Skeletal muscle tissue (tissue), 4 donors: Measurements from ENCODE around the gene CXorf65. TPM values are rescaled to one million over a fixed set of nuclear protein-coding genes. Genes with fewer than 3 reads are reported as not detected.

Experiments used
- H3K27ac ChIP-seq: one replicate; pipeline ENCODE4 v1.7.0; 2013; ENCODE audit warnings: mild to moderate bottlenecking, low read depth, low read length, inconsistent platforms
- H3K27me3 ChIP-seq, 3 donors: one replicate each; pipeline ENCODE4 v1.7.0; 2013; ENCODE audit warnings: low read length in 3 of 3; ENCODE audit not compliant: control insufficient read depth in 3 of 3, insufficient read depth in 3 of 3
- H3K36me3 ChIP-seq, 3 donors: one replicate each; pipeline ENCODE4 v1.7.0; 2013; ENCODE audit warnings: low read length in 3 of 3; ENCODE audit not compliant: control insufficient read depth in 3 of 3, insufficient read depth in 3 of 3
- H3K4me1 ChIP-seq, 3 donors: one replicate each; pipeline ENCODE4 v1.7.0; 2013; ENCODE audit warnings: low read length in 3 of 3, mild to moderate bottlenecking in 3 of 3; ENCODE audit not compliant: control insufficient read depth in 3 of 3, insufficient read depth in 3 of 3
- H3K4me3 ChIP-seq, 3 donors: one replicate each; pipeline ENCODE4 v1.7.0; 2013; ENCODE audit warnings: low read length in 3 of 3
- H3K9ac ChIP-seq, 3 donors: one replicate each; pipeline ENCODE4 v1.7.0; 2013; ENCODE audit warnings: low read length in 3 of 3, mild to moderate bottlenecking in 3 of 3, moderate library complexity in 2 of 3, low read depth in 1 of 3
- H3K9me3 ChIP-seq, 3 donors: one replicate each; pipeline ENCODE4 v1.7.0; 2013; ENCODE audit warnings: low read length in 3 of 3; ENCODE audit not compliant: control insufficient read depth in 3 of 3
- total RNA-seq: library from RNA; depleted of rRNA; stranded (reverse); fragments of >200 nt; gene quantifications from one replicate; pipeline ENCODE4 v1.2.3, GENCODE V29; 2014
- donor health status: Osteomylitis.

The CXorf65 gene
- total RNA-seq, 1 donor from 2014 or later: not detected

DNA sequence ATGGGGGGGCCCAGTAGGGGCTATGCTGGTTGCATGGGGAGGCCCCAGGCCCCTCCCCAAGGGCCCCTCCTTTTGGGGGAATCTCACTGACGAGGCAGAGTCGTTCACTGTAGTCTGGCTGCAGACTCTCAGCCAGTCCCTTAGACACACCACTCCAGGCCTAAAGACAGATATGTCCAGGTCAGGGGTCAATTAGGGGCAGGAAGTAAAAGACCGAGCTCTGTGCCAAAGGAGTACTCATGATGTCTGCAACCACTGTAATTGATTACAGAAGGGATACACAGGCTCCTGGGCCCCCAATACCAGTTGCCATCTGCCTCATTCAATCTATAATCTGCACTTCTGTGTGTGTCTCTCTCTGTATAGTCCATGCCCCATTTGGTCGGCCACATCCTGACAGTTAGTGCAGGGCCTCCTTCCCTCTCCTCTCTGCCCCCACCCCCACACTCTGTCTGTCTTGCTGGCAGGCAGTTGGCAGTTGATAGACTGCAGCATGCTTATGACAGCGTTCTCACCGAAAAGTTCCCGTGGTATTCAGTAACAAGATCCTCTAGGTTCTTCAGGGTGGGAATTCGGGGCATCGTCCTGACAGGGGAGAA, 1.3 kb upstream of the CXorf65 start:
- H3K36me3 ChIP-seq: no peaks in the 10 kb centered on the region
- peaks cover 0 to 5% (median 0%) of the 10 kb centered on the region in 3 donors for H3K27me3 ChIP-seq
- no peak overlapping the region for H3K27ac ChIP-seq
- no peak overlapping the region for H3K4me3 ChIP-seq
- H3K4me1 ChIP-seq: no peaks in the 10 kb centered on the region
- no peak overlapping the region for H3K9ac ChIP-seq
- no peaks in the 10 kb centered on the region for H3K9me3 ChIP-seq

DNA sequence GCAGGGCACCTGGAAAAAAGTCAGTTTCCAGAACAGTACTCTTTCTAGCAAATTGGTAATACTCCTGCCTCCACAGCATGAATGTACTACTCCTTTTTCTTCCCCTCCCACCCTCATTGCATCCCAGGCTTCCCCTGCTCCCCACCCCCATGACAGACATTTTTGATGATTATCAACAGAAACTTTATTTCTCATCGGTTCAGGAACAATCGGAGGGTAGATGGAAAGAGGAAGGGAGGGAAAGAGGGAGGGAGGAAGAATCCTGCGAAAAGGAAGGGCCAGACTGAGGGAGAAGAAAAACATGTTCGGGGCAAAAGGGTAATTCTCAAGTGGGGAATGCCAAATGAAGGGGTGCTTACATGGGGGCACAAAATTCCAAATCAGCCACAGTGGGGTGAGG, 705 bp upstream of the CXorf65 start:
- no peak overlapping the region for H3K27ac ChIP-seq
- no peak overlapping the region for H3K4me3 ChIP-seq

DNA sequence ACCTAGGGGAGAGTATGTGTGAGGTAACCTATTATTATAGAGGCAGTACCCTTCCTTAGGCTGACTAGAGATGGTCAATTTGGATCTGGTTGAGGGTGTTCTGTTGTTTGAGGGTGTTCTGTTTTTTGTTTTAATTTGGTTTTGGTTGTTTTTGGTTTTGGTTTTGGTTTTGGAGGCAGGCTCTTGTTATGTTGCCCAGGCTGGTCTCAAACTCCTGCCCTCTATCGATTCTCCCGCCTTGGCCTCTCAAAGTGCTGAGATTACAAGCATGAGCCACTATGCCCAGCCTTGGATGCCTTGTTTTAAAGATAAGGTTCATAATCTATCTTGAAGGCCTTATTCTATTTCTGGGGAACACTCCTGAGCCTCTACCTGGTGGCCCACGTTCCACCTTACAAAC, 912 bp downstream of the CXorf65 start:
- no peaks in the 10 kb centered on the region for H3K9me3 ChIP-seq
- H3K27me3 ChIP-seq: peaks cover 0 to 4% (median 0%) of the 10 kb centered on the region in 3 donors
- no peaks in the 10 kb centered on the region for H3K4me1 ChIP-seq
- no peak overlapping the region for H3K9ac ChIP-seq
- H3K27ac ChIP-seq: no peak overlapping the region
- H3K36me3 ChIP-seq: peaks cover 0 to 2% (median 0%) of the 10 kb centered on the region in 3 donors
- no peak overlapping the region for H3K4me3 ChIP-seq

More for the DNA sequence above, 705 bp upstream of the CXorf65 start:
- Histone ChIP-seq H3K9ac (no peak overlapping the region), H3K36me3 (no peaks in the 10 kb centered on the region), H3K27me3 (peaks cover 0 to 5% (median 0%) of the 10 kb centered on the region in 3 donors), H3K9me3 (no peaks in the 10 kb centered on the region), H3K4me1 (no peaks in the 10 kb centered on the region)

DNA sequence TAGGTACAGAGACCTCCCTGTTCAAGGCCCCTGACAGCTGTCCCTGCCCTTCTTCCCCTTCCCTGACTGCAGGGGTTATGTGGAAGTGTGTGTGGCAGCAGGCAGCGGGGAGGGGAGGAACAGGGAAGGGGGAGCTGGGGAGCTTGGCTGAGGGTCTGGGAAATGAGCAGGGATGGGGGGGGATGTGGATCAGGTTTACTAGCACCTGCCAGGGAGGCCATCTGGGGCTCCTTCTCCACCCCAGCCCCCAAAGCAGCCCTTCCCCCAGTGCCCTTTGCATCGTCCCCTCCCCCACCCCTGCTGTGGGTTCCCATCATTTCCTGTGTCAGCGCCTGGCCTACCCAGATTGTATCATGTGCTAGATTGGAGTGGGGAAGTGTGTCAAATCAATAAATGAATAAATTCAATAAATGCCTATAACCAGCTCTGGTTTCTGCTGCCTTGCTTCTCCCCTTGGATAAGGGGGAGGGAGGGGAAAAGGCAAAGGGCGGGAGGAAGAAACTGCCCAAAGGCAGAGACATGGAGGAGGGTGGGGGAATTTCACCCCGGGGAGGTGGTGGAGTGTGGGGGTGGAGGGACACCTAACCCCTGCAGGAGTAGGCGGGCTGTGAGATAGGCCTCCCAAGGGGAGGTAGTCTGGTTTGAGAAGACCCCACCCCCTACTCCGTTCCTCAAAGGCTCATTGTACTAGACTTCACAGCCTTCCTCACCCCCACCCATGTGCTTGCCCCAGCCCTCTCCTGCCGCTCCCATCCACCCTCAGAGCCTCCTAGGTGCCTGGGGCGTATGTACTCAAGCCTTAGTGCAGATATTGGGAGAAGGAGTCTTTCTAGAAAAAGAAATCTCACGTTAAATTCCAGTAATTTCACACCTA, 3.2 kb downstream of the CXorf65 start:
- Histone ChIP-seq H3K9ac (no peak overlapping the region), H3K36me3 (peaks cover 0 to 2% (median 0%) of the 10 kb centered on the region in 3 donors), H3K4me3 (no peak overlapping the region), H3K4me1 (peaks cover 0 to 3% (median 3%) of the 10 kb centered on the region in 3 donors), H3K27me3 (no peaks in the 10 kb centered on the region), H3K27ac (no peak overlapping the region), H3K9me3 (no peaks in the 10 kb centered on the region)

DNA sequence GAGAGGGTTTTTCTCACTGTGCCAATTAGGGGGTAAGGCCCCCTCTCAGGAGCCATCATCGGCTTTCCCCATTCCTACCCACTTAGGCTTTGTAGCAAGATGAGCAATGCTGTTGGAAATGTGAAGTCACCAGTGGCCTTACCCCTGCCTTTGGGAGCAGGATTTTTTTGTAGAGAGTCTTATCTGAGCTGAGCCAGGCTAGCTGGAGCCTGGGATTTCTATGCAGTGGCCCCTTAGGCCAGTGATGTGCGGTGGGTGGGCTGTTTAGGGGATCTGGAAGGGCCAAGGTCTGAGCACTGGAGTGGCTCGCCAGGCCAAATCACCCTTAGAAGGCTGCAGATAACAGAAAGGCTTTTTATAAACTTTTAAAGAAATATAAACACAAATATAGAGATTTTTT, 4.2 kb downstream of the CXorf65 start:
- Histone ChIP-seq H3K27me3 (no peaks in the 10 kb centered on the region), H3K36me3 (peaks cover 0 to 2% (median 0%) of the 10 kb centered on the region in 3 donors), H3K9ac (no peak overlapping the region)

DNA sequence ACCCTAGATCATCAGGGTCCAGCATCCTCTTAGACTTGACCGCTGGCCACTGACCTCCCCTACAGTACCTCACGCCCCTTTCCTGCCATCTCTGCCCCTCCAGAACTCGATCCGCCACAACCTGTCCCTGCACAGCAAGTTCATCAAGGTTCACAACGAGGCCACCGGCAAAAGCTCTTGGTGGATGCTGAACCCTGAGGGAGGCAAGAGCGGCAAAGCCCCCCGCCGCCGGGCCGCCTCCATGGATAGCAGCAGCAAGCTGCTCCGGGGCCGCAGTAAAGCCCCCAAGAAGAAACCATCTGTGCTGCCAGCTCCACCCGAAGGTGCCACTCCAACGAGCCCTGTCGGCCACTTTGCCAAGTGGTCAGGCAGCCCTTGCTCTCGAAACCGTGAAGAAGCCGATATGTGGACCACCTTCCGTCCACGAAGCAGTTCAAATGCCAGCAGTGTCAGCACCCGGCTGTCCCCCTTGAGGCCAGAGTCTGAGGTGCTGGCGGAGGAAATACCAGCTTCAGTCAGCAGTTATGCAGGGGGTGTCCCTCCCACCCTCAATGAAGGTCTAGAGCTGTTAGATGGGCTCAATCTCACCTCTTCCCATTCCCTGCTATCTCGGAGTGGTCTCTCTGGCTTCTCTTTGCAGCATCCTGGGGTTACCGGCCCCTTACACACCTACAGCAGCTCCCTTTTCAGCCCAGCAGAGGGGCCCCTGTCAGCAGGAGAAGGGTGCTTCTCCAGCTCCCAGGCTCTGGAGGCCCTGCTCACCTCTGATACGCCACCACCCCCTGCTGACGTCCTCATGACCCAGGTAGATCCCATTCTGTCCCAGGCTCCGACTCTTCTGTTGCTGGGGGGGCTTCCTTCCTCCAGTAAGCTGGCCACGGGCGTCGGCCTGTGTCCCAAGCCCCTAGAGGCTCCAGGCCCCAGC, 5.7 kb downstream of the CXorf65 start:
- no peaks in the 10 kb centered on the region for H3K9me3 ChIP-seq
- no peak overlapping the region for H3K4me3 ChIP-seq
- peaks cover 0 to 2% (median 0%) of the 10 kb centered on the region in 3 donors for H3K36me3 ChIP-seq
- H3K4me1 ChIP-seq: peaks cover 3 to 12% (median 7%) of the 10 kb centered on the region in 3 donors
- H3K27ac ChIP-seq: no peak overlapping the region
- no peak overlapping the region for H3K9ac ChIP-seq
- no peaks in the 10 kb centered on the region for H3K27me3 ChIP-seq

More for the DNA sequence above, 4.2 kb downstream of the CXorf65 start:
- H3K4me1 ChIP-seq: peaks cover 3 to 6% (median 6%) of the 10 kb centered on the region in 3 donors
- H3K27ac ChIP-seq: no peak overlapping the region
- H3K9me3 ChIP-seq: no peaks in the 10 kb centered on the region
- no peak overlapping the region for H3K4me3 ChIP-seq

DNA sequence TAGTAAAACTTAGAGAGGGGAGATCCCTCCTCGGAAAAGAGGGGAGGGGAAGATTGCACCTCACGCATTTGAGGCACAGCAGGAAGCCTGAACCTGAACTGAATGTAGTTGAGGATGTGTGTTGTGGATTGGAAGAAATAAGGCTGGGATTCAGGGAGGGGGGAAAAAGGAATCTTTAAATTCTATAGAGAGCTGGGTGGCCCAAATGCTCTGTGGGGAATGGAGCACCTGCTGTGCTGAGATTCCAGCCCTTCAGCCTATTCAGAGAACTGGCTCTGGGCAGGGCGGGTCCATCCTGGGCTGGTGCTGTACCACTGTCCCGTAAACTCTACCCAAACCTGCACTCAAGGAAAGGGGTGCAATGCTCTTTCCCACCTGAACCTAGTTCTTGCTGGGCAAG, 6.8 kb downstream of the CXorf65 start:
- Histone ChIP-seq H3K27ac (no peak overlapping the region), H3K36me3 (peaks cover 0 to 2% (median 0%) of the 10 kb centered on the region in 3 donors), H3K27me3 (no peaks in the 10 kb centered on the region), H3K9me3 (no peaks in the 10 kb centered on the region), H3K9ac (no peak overlapping the region), H3K4me3 (no peak overlapping the region), H3K4me1 (peaks cover 9 to 12% (median 10%) of the 10 kb centered on the region in 3 donors)

DNA sequence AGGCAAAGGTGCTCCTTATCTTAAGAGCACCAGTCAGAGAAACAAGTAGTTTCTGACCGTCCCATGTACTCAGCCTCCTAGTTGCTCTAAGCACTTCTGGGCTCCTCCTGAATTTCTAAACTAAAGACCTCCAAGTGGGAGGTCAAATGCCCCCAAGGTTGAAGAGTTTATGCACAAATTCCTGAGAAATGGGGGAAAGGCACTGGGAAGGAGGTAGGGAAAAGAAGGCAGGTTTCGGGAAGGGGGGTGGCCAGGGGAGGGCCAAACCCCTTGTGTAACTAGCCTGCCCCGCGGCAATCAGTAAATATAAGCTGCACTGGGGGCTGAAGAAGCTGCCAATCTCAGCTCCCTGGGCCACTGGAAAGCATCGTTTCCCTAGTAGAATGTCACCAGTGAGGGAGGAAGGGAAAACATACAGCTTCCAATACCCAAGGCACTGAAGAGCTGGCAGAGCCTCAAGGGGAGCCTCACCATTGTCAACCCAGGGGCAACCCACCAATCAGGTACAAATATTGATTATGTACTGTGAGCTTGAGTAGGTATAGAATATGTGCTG, 7.5 kb downstream of the CXorf65 start:
- H3K9me3 ChIP-seq: no peaks in the 10 kb centered on the region
- peaks cover 0 to 2% (median 0%) of the 10 kb centered on the region in 3 donors for H3K36me3 ChIP-seq
- no peaks in the 10 kb centered on the region for H3K27me3 ChIP-seq
- no peak overlapping the region for H3K4me3 ChIP-seq
- H3K27ac ChIP-seq: no peak overlapping the region
- peak overlapping the region in 1 of 3 donors; percentile 25 for H3K9ac ChIP-seq
- peaks cover 9 to 12% (median 10%) of the 10 kb centered on the region in 3 donors for H3K4me1 ChIP-seq

DNA sequence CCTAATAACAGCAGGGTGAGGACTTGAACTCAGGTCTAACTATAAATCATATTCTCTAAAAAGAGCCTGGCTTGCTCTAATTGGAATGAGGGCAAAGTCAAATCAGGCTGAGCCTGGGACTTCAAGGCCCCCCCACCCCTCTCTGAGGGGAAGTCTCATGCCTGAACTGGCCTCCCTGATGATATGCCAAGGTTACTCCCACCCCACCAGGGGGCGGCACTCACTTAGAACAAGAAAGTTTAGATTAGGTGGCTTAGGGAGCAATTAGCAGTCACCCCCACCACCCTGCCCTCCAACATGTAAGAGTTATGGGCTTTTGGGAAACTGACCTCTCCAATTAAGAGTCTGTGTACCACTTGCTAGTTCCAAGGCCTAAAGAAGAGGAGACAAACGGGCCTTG, 8.2 kb downstream of the CXorf65 start:
- Histone ChIP-seq H3K36me3 (peaks cover 0 to 2% (median 0%) of the 10 kb centered on the region in 3 donors), H3K9ac (no peak overlapping the region), H3K27me3 (no peaks in the 10 kb centered on the region), H3K4me1 (peaks cover 9 to 12% (median 10%) of the 10 kb centered on the region in 3 donors), H3K27ac (no peak overlapping the region), H3K9me3 (no peaks in the 10 kb centered on the region), H3K4me3 (no peak overlapping the region)
